GM21723 (cell line): ENCODE results near the gene PSKH1.

Source experiments
- ATAC-seq: cut with Tn5 transposase; IDR thresholded peaks from one replicate; pipeline ENCODE4 v1.9.1; 2021; ENCODE audit warnings: mild to moderate bottlenecking, moderate library complexity; ENCODE audit not compliant: unreplicated experiment

Gene PSKH1

DNA sequence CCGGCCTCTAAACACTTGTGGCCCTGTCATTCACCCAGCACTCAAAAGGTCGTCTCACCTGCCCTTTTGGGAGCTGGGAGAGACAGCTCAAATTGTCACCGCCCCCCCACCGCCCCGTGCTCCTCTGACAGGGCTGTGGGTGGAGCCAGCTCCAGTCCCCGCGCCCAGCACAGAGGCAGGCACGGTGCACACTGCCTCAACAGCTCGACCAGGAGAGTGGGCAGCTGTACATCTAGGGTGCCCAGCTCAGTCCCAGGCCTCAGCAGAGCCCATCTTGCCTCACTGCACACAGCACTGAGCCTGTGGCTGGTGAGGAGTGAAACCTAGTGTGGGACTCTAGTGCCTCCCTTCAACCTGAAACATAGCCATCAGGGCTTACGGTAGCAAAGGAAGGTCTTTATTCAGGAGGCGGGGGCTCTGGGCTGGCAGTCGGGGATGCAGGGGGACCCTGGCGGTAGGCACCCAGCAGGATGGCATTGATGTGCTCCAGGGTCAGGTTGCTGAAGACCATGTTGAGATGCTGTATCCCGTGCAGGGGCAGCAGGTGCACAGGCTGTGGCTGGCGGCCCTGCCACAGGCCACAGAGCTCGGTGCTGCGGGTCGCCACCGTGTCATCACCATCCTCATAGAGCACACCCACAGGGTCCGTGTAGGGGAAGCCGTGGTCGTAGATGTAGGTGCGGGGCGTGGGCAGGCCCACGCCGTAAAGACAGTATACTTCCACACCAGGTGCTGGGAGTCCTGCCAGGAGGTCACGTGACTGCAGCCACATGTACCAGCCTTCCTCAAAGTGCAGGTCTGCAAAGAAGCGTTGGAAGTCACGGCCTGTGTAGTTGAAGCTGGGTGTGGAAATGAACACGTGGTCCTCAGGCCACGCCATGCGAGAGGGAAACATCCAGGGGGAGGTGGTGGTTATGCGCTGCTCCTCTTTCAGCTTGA lies 46.7 kb downstream of the PSKH1 start:
- no peak for ATAC-seq

DNA sequence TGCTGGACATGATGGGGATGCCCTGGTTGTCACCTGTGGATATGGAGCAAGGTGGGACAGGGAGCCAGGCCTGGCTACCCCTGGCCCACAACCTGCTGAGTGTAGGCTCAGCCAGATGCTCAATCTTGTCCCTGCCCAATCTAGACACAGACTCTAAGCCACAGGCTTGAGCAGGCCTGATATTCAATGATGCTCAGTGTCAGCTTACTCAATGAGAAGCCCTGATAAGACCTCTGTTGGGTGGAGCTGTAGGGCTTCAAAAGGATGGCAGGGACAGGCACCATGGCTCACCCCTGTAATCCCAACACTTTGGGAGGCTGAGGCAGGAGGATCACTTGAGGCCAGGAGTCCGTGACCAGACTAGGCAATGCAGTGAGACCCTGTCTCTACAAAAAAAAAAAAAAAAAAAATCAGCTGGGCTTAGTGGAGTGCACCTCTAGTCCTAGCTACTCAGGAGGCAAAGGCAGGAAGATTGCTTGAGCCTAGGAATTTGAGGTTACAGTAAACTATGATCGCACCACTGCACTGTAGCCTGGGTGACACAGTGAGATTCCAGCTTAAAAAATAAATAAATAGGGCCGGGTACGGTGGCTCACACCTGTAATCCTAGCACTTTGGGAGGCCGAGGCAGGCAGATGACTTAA lies 47.5 kb downstream of the PSKH1 start:
- ATAC-seq, result no peak

DNA sequence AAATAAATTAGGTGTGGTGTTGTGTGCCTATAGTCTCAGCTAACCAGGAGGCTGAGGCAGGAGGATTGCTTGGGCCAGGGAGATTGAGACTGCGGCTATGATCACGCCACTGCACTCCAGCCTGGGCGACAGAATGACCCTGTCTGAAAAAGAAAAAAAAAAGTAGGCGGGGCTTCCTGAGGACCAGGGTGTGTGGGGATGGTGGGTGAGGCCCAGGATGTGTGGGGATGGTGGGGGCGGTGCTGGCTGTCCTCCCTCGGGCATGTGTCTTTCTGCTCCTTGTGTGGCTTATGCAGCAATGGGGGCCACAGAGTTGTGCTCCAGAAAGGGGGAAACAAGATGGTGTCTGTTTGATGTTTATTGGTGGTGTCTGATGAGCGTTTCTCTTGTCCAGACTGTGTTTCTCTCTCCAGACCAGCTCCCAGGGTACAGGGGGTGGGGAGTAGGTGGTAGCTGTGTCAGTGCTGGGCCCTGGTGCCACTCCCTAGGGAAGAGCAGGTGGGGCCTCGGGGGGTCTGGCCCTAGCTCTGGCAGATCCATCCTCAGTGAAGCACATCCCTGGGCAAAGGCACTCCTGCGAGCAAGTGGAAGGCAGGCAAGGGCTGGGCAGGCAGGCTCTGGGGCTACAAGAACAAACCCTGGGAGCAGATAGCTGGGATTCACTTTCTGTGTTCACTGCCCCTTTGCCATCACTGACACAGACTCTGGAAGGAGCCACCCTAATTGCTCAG lies 48.6 kb downstream of the PSKH1 start:
- no peak for ATAC-seq

GRCh38 chr16:67942200-67942509 lies 49.1 kb downstream of the PSKH1 start:
- no peak for ATAC-seq

- no peak for ATAC-seq
These were observed 49.6 kb downstream of the PSKH1 start for GRCh38 chr16:67942510-67943255.

DNA sequence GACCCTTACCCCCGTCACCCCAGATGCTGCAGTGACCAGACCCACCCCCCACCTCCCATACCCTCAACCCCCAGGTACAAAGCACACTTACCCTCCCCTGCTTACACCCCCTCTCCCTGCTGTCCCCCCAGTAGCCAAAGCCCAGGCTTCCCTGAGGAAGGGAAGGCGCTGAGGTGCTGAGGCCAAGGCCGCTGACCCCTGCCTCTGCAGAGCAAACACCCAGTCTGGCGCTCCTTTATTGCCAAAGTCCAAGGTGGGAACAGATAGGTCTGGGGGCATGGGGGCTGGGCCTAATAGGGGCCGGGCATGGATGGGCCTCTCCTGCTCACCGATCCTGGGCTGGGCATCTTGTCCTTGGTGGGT lies 50.2 kb downstream of the PSKH1 start:
- no peak for ATAC-seq

- no peak for ATAC-seq
These were observed 50.8 kb downstream of the PSKH1 start, which contains the start of gene LCAT for GRCh38 chr16:67943619-67944504. Gene LCAT, minus strand, starts transcription at chr16:67944120. Its CDS starts 19 bp downstream, at chr16:67944101.

DNA sequence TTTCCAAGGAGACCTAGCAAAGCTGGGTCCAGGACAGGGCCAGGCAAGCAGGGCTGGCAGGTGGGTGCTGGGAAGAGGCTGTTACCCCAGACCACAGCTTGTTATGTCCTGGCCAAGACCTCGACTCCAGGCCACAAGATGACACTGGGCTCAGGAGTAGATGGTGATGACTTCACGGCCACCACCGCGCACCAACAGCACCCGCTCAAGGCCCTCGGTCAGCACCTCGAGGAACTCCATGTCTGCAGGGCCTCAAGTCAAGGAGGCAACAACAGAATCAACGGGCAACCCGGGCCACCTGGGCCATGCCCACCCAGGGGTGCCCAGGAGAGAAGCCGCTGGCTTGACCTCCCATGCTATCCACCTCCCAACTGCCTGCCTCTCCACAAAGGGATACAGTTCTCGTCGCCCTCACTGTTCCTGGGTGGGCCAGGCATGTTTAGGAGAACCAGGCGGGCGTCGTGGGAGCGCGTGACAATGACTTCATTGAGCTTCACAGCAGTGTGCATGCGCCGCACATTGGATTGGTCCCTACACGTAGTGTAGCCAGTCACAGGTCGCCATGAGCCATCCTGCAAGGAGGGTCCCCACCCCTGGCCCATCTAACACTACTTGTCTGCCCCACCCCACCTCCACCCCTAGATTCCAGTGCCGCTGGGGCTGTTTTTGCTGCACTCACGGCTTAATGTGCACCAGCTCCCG lies 51.8 kb downstream of the PSKH1 start:
- no peak for ATAC-seq

GRCh38 chr16:67945392-67945933 lies 52.4 kb downstream of the PSKH1 start:
- no peak for ATAC-seq

- no peak for ATAC-seq
These were observed 53.1 kb downstream of the PSKH1 start for GRCh38 chr16:67946128-67946569.

DNA sequence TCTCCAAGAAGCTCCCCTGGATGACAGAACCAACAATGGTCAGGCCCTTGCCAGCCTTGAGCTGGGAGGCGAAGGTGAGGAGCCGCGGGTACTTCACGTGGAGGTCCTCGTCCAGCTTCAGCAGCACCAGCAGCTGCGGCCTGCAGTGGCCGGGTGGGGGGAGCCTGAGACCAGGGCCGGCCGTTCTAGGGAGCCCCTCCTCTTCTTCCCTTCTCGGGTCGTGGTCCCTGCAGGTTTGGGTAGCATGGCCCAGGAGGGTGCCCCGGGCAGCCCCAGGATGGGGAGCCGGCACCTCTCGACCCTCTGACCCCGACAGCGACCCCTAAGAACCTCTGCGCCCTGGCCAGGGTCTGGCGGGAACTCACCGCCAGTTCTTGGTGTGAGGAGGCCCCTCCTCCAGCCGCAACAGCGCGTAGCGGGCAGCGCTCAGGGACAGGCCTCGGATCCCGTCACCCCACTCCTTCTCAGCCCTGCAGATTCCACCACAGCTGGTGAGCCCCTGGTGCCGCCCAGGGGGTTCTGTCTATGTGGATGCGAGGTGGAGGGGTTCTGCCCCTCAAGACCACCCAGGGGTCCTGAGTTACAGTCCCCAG lies 54.0 kb downstream of the PSKH1 start:
- ATAC-seq, result no peak

DNA sequence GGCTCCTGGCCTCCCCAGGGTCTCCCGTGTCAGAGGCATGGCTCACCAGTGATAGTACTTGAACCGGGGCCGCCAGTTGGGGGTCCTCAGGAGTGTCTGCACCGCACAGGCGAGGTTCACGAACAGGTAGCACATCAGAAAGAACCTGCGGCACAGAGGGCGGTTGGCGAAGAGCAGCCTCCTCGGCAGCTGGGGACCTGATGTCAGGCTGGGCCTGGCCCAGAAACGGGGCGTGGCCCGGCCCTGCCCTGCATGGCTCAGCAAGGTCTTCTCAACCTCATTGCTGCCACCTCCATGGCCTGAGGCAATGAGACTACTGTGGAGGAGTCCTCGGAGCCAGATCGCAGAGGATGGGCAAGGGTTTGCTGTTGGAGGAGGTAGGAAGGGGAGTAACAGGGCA lies 55.0 kb downstream of the PSKH1 start:
- no peak for ATAC-seq

GRCh38 chr16:67949645-67950044 lies 56.6 kb downstream of the PSKH1 start:
- no peak for ATAC-seq

DNA sequence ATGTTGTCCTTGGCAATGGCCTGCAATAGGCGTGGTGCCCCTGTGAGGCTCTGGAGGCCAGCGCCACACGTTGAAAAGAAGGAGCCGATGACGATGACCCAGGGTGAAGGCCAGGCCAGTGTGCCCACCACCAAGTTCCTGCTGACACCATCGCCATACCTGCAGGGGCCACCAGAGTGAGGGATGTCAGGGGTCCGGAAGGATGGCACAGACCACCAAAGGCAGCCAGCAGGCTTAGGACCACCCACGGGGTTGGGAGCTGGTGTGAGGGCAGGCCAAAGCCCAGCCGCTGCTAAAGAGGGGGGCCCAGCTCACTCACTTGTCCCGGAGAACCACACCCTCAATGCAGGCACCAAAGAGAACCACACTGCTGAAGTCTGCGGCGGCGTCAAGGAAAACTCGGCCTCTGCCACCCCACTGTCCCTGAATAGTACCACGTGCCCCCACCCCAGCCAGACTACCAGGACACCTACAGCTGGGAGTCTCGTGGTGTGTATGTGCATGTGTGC lies 57.3 kb downstream of the PSKH1 start:
- no peak for ATAC-seq

- ATAC-seq, result no peak
These were observed 58.4 kb downstream of the PSKH1 start for GRCh38 chr16:67951485-67951884.

DNA sequence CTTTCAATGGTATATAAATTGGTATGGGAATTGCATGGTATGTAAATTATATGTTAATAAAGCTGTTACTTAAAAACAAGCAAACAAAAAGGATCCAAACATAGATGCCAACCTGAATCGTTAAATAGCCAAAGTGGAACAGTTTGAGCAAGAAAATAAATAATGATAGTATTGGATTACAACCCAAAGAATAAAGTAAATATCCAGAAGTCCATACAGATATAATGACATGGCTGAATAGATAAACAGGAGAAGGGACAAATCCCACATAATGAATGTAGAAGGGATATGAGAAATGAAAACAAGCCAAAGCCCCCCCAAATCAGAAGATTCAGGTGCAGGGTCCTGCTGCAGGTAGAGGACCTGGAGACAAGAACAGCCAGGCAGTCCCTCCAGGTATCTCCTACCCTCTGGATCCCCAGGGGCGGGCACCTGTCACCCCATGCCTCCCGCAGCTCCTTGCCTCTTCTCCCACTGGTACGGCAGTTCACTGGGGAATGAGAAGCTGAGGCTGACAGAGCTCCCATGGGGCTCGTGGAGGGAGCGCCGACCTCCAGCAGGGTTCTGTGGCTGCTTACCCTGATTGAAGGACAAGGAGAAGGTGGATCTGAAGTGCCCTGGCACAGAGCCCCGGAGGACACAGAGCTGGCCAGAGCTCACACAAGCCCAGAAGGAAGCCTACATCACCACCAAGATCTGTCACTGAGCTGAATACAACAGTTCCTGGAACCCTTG lies 60.8 kb downstream of the PSKH1 start:
- no peak for ATAC-seq

DNA sequence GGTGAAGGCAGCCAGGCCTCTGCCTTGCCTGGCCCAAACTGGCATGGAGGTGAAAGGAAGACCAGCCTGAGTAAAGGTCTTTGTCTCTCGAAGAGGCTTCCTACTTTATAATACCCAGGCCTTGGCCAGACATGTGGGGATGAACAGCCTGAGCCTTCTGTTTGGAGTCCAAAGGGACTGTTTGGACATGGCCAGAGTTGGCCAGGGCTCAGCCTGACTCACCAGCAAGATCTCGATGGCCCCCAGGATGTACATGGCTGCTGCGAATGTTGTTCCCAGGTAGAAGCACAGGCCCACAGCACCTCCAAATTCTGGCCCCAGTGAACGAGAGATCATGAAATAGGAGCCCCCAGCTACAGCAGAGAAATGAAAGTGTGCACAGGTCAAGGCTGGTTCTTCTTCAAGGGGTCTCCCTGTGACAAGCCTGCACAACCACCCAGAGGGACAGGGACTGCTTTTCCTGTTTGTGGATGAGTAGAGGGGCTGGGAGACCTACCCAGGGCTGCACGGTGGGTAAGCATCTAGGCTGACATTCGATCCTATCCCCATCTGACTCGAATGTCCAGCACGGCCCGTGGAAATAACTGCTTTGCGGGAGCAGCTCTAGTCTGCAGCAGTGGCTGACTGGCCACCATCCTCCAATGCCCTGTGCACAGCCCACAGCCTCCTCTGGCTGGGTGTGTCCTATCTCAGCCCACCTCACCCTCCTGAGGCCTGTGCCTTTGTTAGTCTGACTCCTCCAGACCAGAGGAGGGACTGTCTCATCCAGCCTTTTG lies 61.6 kb downstream of the PSKH1 start:
- ATAC-seq, result no peak
